ENCODE data around the gene CERCAM. TPM values are rescaled to one million over a fixed set of nuclear protein-coding genes. Genes with fewer than 3 reads are reported as not detected.

The CERCAM gene
- total RNA-seq, 1 experiment from 2014 or later: 12.2 TPM

DNA sequence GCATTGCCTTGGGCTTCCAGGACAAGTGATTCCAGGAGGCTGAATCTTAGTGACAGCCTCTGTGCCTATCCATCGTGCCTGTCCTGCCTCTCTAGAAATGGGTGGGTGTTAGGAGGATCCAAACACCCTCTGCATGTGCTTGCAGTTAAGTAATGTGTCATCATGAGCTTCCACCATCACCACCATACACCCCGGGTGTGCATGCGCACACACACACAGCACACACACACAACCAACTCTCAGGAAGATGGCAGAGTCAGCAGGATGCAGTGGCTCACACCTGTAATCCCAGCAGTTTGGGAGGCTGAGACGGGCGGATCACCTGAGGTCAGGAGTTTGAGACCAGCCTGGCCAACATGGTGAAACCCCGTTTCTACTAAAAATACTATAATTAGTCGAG lies 22.8 kb upstream of the CERCAM start:
- Histone ChIP-seq H3K4me3 (ENCODE audit: low read length) (no peak overlapping the region), H2AFZ (ENCODE audit: low read length) (no peak overlapping the region), H3K9me2 (replicated peaks; ENCODE audit: insufficient read depth, low read length) (no peaks in the 10 kb centered on the region), H4K20me1 (ENCODE audit: insufficient read depth, low read depth, low read length) (no peaks in the 10 kb centered on the region), H3K4me1 (ENCODE audit: low read length) (no peaks in the 10 kb centered on the region), H3K9me3 (ENCODE audit: low read length) (no peaks in the 10 kb centered on the region), H3K36me3 (ENCODE audit: insufficient read depth, low read length) (no peaks in the 10 kb centered on the region), H3K9ac (ENCODE audit: low read length) (no peak overlapping the region), H3K27me3 (ENCODE audit: low read length) (no peaks in the 10 kb centered on the region), H3K4me2 (ENCODE audit: low read depth, low read length, poor library complexity, severe bottlenecking) (no peak overlapping the region), H3K27ac (ENCODE audit: low read length) (no peak overlapping the region), H3K79me2 (ENCODE audit: low read length) (no peaks in the 10 kb centered on the region)
- no peak for DNase-seq

DNA sequence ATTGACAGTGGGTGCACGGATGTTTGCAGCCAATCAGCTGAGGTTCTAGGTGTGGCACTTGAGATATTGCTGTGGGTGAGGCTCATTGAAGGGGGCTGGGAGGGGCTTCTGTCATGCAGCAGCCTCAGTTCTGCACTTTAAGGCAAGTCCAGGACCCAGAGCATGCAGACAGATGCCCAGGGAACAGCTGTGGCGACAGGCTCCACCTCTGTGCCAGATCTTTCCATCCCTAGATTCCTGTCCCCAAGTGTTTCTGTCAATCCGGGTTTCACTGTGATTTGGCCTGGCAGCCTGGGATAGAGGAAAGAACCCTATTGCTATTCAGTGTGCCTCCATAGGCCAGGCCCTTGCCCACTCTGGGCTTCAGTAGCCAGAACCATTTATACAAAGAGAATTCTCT lies 20.8 kb upstream of the CERCAM start:
- Histone ChIP-seq H2AFZ (ENCODE audit: low read length) (no peak overlapping the region), H3K9me3 (ENCODE audit: low read length) (no peaks in the 10 kb centered on the region), H3K36me3 (ENCODE audit: insufficient read depth, low read length) (no peaks in the 10 kb centered on the region), H3K9me2 (replicated peaks; ENCODE audit: insufficient read depth, low read length) (no peaks in the 10 kb centered on the region), H3K27me3 (ENCODE audit: low read length) (no peaks in the 10 kb centered on the region), H3K4me1 (ENCODE audit: low read length) (no peaks in the 10 kb centered on the region), H3K4me2 (ENCODE audit: low read depth, low read length, poor library complexity, severe bottlenecking) (no peak overlapping the region), H3K4me3 (ENCODE audit: low read length) (no peak overlapping the region), H4K20me1 (ENCODE audit: insufficient read depth, low read depth, low read length) (no peaks in the 10 kb centered on the region), H3K9ac (ENCODE audit: low read length) (no peak overlapping the region), H3K27ac (ENCODE audit: low read length) (no peak overlapping the region), H3K79me2 (ENCODE audit: low read length) (no peaks in the 10 kb centered on the region)
- no peak for DNase-seq

DNA sequence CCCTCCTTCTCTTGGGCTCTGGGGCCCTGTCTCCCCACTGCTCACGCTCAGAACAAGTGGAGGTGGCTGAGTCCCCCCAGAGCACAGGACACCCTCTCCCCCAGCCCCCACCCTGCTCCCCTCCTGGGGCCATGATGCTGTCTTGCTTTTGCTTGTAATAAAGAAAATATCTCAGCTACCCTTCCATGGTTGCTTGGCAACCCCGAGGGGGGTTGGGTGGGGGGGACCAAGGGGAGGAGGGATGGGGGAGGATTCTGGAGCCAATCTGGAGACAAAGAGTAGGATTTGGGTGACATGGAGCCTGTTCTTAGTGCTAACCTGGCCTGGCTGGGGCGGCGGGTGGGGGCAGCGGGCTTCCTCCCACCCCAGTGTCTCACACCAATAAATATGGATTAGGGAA lies 16.1 kb upstream of the CERCAM start:
- H3K27ac ChIP-seq (ENCODE audit: low read length): no peak overlapping the region
- no peak overlapping the region for H3K4me3 ChIP-seq (ENCODE audit: low read length)
- no peaks in the 10 kb centered on the region for H3K4me1 ChIP-seq (ENCODE audit: low read length)
- no peaks in the 10 kb centered on the region for H3K36me3 ChIP-seq (ENCODE audit: insufficient read depth, low read length)
- no peak for DNase-seq
- no peak overlapping the region for H3K9ac ChIP-seq (ENCODE audit: low read length)
- no peak overlapping the region for H2AFZ ChIP-seq (ENCODE audit: low read length)
- H3K27me3 ChIP-seq (ENCODE audit: low read length): no peaks in the 10 kb centered on the region
- H3K4me2 ChIP-seq (ENCODE audit: low read depth, low read length, poor library complexity, severe bottlenecking): no peak overlapping the region
- no peaks in the 10 kb centered on the region for H3K9me3 ChIP-seq (ENCODE audit: low read length)
- H3K9me2 ChIP-seq (replicated peaks; ENCODE audit: insufficient read depth, low read length): no peaks in the 10 kb centered on the region
- H4K20me1 ChIP-seq (ENCODE audit: insufficient read depth, low read depth, low read length): no peaks in the 10 kb centered on the region
- H3K79me2 ChIP-seq (ENCODE audit: low read length): no peaks in the 10 kb centered on the region

DNA sequence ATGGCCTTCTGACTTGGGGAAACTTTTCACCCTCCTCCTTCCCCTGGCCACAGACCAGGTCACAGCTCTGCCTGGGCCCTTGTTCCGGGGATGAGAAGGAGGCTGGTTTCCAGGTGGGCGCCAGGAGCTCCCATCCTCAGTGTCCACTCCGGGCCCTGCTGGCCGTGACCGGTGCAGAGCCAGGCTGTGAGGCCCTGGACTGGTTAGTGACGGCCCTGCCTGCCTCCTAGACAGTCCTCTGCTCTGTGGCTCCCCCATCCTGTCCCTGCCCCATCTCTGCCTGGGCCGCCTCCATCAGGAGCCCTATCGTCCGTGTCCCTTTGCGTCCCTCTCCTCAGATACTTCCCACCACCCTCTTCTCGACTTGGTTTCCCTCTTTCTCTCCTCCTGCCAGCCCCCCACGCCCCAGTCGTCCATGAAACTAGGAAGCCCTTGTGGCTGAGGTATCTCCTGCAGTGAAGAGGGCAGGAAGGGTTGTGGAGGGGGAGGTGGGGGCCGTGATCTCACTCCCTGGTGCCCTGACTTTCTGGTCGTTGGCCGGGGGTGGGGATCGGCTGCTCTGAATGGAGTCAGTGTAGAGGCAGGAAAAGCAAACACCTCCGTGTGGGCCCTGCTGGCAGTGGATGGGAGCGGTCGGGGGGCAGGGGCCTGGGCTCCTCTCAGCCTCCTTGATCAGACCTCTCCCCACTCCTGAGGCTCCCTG lies 15.4 kb upstream of the CERCAM start:
- no peaks in the 10 kb centered on the region for H3K9me3 ChIP-seq (ENCODE audit: low read length)

DNA sequence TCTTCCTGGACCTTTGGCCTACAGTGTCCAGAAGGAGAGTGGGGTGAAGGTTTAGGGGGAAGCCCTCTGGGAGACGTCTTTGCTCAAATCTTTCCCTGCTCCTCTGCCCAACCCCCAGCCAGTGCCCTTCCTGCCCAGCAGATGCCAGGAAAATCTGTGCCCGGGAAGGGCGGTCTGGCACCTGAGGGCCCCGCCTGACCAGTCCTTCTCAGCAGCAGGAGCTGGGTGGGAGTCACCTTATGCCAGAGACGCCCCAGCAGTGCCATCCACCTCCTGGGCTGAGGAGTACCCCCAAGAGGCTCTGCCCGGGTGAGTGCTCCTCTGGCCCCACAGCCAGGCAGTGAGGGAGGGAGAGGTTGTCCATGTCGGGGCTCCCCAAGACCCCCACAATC lies 14.9 kb upstream of the CERCAM start:
- Histone ChIP-seq H4K20me1 (ENCODE audit: insufficient read depth, low read depth, low read length) (no peaks in the 10 kb centered on the region), H3K36me3 (ENCODE audit: insufficient read depth, low read length) (no peaks in the 10 kb centered on the region), H3K27ac (ENCODE audit: low read length) (no peak overlapping the region), H3K4me3 (ENCODE audit: low read length) (no peak overlapping the region), H3K4me1 (ENCODE audit: low read length) (no peaks in the 10 kb centered on the region), H3K27me3 (ENCODE audit: low read length) (no peaks in the 10 kb centered on the region), H3K4me2 (ENCODE audit: low read depth, low read length, poor library complexity, severe bottlenecking) (no peak overlapping the region), H3K79me2 (ENCODE audit: low read length) (no peaks in the 10 kb centered on the region), H3K9me2 (replicated peaks; ENCODE audit: insufficient read depth, low read length) (no peaks in the 10 kb centered on the region), H3K9ac (ENCODE audit: low read length) (no peak overlapping the region), H3K9me3 (ENCODE audit: low read length) (no peaks in the 10 kb centered on the region), H2AFZ (ENCODE audit: low read length) (no peak overlapping the region)
- no peak for DNase-seq

More for the DNA sequence above, 15.4 kb upstream of the CERCAM start:
- H3K4me1 ChIP-seq (ENCODE audit: low read length): no peaks in the 10 kb centered on the region
- H3K4me2 ChIP-seq (ENCODE audit: low read depth, low read length, poor library complexity, severe bottlenecking): no peak overlapping the region
- no peak overlapping the region for H3K9ac ChIP-seq (ENCODE audit: low read length)
- H3K36me3 ChIP-seq (ENCODE audit: insufficient read depth, low read length): no peaks in the 10 kb centered on the region
- H2AFZ ChIP-seq (ENCODE audit: low read length): no peak overlapping the region
- H3K27me3 ChIP-seq (ENCODE audit: low read length): no peaks in the 10 kb centered on the region
- no peaks in the 10 kb centered on the region for H3K79me2 ChIP-seq (ENCODE audit: low read length)
- H4K20me1 ChIP-seq (ENCODE audit: insufficient read depth, low read depth, low read length): no peaks in the 10 kb centered on the region
- DNase-seq: no peak
- H3K27ac ChIP-seq (ENCODE audit: low read length): no peak overlapping the region
- no peaks in the 10 kb centered on the region for H3K9me2 ChIP-seq (replicated peaks; ENCODE audit: insufficient read depth, low read length)
- no peak overlapping the region for H3K4me3 ChIP-seq (ENCODE audit: low read length)

DNA sequence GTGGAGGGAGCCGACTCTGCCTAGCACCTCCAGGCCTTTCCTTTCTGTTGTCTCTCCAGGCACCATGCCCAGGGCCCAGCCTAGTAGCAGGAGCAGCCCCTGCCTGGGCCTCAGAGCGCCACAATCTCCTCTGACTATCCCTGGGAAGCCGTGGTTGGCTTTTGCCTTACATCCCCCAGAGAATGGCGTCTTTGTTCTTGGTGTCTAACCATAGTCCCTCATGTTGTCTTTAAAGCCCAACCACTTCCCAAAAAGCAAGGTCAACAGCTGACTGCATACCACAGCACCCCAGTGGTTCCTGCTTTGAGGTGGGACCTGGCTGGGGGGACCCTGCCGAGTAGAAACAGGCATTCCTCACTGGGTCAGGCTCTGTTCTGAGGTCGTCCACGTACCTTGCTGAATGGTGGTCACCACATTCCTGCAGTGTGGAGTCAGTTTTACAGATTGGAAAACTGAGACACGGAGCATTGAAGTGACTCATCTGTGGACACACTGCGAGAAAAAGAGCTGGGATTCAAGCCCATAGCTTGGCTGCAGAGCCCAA lies 13.7 kb upstream of the CERCAM start:
- Histone ChIP-seq H3K4me3 (ENCODE audit: low read length) (no peak overlapping the region), H3K36me3 (ENCODE audit: insufficient read depth, low read length) (no peaks in the 10 kb centered on the region), H3K79me2 (ENCODE audit: low read length) (no peaks in the 10 kb centered on the region), H3K27me3 (ENCODE audit: low read length) (no peaks in the 10 kb centered on the region), H3K9ac (ENCODE audit: low read length) (no peak overlapping the region), H3K4me1 (ENCODE audit: low read length) (no peaks in the 10 kb centered on the region), H3K4me2 (ENCODE audit: low read depth, low read length, poor library complexity, severe bottlenecking) (no peak overlapping the region), H4K20me1 (ENCODE audit: insufficient read depth, low read depth, low read length) (no peaks in the 10 kb centered on the region), H2AFZ (ENCODE audit: low read length) (0 out of 2 replicates have a peak overlapping the region, but pooled peaks have one; percentile 36), H3K9me3 (ENCODE audit: low read length) (no peaks in the 10 kb centered on the region), H3K9me2 (replicated peaks; ENCODE audit: insufficient read depth, low read length) (no peaks in the 10 kb centered on the region), H3K27ac (ENCODE audit: low read length) (no peak overlapping the region)
- DNase-seq: no peak

DNA sequence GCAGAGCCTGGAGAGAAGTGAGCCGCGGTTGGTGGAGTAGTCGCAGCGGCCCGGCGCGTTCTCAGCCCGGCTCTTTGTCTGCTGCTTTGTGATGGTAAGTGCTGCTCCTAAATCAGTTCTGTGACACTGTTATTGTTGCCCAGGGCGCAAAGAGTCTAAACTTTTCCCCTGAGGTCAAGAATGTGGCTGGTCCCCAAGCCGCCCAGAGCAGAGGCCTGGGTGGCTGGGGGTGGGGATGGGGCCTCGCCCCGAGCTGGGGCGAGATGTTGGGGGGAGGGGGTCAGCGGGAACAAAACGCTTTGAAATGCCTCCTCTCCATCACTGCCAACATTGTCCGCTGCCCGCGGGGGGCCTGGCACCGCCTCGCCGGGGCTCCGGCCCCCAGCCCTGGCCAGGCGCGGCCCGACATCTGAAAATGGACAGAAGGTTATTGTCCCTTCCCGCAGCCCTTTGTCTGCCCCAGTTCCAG lies 11.7 kb upstream of the CERCAM start:
- no peaks in the 10 kb centered on the region for H3K9me2 ChIP-seq (replicated peaks; ENCODE audit: insufficient read depth, low read length)
- no peak overlapping the region for H3K4me3 ChIP-seq (ENCODE audit: low read length)
- no peak for DNase-seq

DNA sequence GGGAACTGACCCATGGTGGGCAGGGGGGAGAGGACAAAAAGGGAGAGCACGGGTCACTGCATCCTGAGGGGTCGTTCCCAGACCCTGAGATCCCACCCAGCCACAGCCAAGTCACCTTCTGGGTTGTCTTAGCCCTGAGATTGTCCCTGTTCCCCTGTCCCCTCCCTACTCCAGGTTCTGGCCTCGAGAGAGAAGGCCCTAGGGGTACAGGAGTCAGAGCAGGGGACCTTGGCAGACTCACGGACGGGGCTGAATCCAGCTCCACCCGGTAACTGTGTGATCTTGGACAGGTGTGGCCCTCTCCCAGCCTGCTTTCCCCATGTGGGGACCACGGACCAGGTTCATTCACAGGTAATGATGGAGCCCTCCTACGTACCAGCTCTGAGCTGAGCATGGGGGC lies 11.2 kb upstream of the CERCAM start:
- Histone ChIP-seq H3K27me3 (ENCODE audit: low read length) (no peaks in the 10 kb centered on the region), H3K9me2 (replicated peaks; ENCODE audit: insufficient read depth, low read length) (no peaks in the 10 kb centered on the region), H3K9ac (ENCODE audit: low read length) (no peak overlapping the region), H2AFZ (ENCODE audit: low read length) (no peak overlapping the region), H3K79me2 (ENCODE audit: low read length) (no peaks in the 10 kb centered on the region), H3K9me3 (ENCODE audit: low read length) (no peaks in the 10 kb centered on the region), H3K27ac (ENCODE audit: low read length) (no peak overlapping the region), H3K36me3 (ENCODE audit: insufficient read depth, low read length) (no peaks in the 10 kb centered on the region), H3K4me3 (ENCODE audit: low read length) (no peak overlapping the region), H4K20me1 (ENCODE audit: insufficient read depth, low read depth, low read length) (no peaks in the 10 kb centered on the region), H3K4me2 (ENCODE audit: low read depth, low read length, poor library complexity, severe bottlenecking) (no peak overlapping the region), H3K4me1 (ENCODE audit: low read length) (0 out of 2 replicates have a peak, but pooled peaks cover 5% of the 10 kb centered on the region)
- DNase-seq: no peak

More for the DNA sequence above, 11.7 kb upstream of the CERCAM start:
- H4K20me1 ChIP-seq (ENCODE audit: insufficient read depth, low read depth, low read length): no peaks in the 10 kb centered on the region
- no peaks in the 10 kb centered on the region for H3K9me3 ChIP-seq (ENCODE audit: low read length)
- 0 out of 2 replicates have a peak, but pooled peaks cover 5% of the 10 kb centered on the region for H3K4me1 ChIP-seq (ENCODE audit: low read length)
- H3K79me2 ChIP-seq (ENCODE audit: low read length): no peaks in the 10 kb centered on the region
- H3K36me3 ChIP-seq (ENCODE audit: insufficient read depth, low read length): no peaks in the 10 kb centered on the region
- no peak overlapping the region for H3K27ac ChIP-seq (ENCODE audit: low read length)
- no peak overlapping the region for H3K4me2 ChIP-seq (ENCODE audit: low read depth, low read length, poor library complexity, severe bottlenecking)
- H2AFZ ChIP-seq (ENCODE audit: low read length): no peak overlapping the region
- no peaks in the 10 kb centered on the region for H3K27me3 ChIP-seq (ENCODE audit: low read length)
- H3K9ac ChIP-seq (ENCODE audit: low read length): no peak overlapping the region

Measured in Karpas-422 (cell line).